BJ (cell line): ENCODE results near the gene ZNF292. TPM values are rescaled to one million over a fixed set of nuclear protein-coding genes. Genes with fewer than 3 reads are reported as not detected.
"Not testable (repeated sequence)": the region's sequence is repeated elsewhere in the genome, so short reads cannot be mapped to it uniquely, and the experiment has no call there.

Source experiments
- CTCF ChIA-PET: fragments of 350-600 bp; formaldehyde crosslinking; extraction: SDS; loops from one replicate; lab custom pipeline; 2021; ENCODE audit warnings: antibody characterized with exemption, inconsistent platforms; lab: Yijun Ruan, JAX
- POLR2A ChIA-PET: fragments of 300-600 bp; sonication (Branson Sonifier 250); formaldehyde crosslinking; extraction: SDS; loops from one replicate; lab custom pipeline; 2021; ENCODE audit warnings: antibody characterized with exemption; lab: Charles Lee
- DNase-seq: peaks from one replicate; pipeline ENCODE4 v3.0.0-alpha.2; 2011; ENCODE audit warnings: low read depth
- H3K27me3 ChIP-seq: 2 replicates; pipeline ENCODE4 v1.6.0; 2011; ENCODE audit warnings: low read length; ENCODE audit not compliant: control insufficient read depth, insufficient read depth
- H3K36me3 ChIP-seq: 2 replicates; pipeline ENCODE4 v1.5.1; 2011; ENCODE audit warnings: low read length; ENCODE audit not compliant: control insufficient read depth, insufficient read depth
- H3K4me3 ChIP-seq: 2 replicates; pipeline ENCODE4 v1.5.1; 2011; ENCODE audit warnings: low read depth, mild to moderate bottlenecking, control low read depth, low read length
- CTCF ChIP-seq: IDR thresholded peaks from 2 replicates; pipeline ENCODE4 v1.5.1; 2011; ENCODE audit warnings: low read depth, mild to moderate bottlenecking, control low read depth, inconsistent platforms, low read length, moderate library complexity; ENCODE audit not compliant: insufficient read depth
- polyA plus RNA-seq: library from polyadenylated mRNA; depleted of rRNA; stranded (reverse); fragments of >200 nt; gene quantifications from 2 replicates; pipeline ENCODE4 v1.2.3, GENCODE V29; 2011

The ZNF292 gene
- polyA plus RNA-seq, 1 experiment, result 4.1 TPM

- CTCF ChIA-PET, result interaction anchor here (0.9 to 1.1 kb wide), 2 partner anchors 11 to 148 kb away, joined by 3 read pairs; no protein-coding TSS in a partner anchor
- H3K36me3 ChIP-seq, result no peaks in the 10 kb centered on the region
- no peak overlapping the region for H3K4me3 ChIP-seq
- no peak for TF ChIP-seq CTCF
- no peak for DNase-seq
- POLR2A ChIA-PET, result no interaction called here
- H3K27me3 ChIP-seq, result peaks cover 2% of the 10 kb centered on the region; the same call in 1 of the 2 replicates
Observed at GRCh38 chr6:87287251-87287650, 131.9 kb downstream of the ZNF292 start.

GRCh38 chr6:87289571-87289970, 134.2 kb downstream of the ZNF292 start:
- CTCF ChIA-PET, result interaction anchor here (0.9 to 1.1 kb wide), 2 partner anchors 9 to 223 kb away, joined by 3 to 4 read pairs; no protein-coding TSS in a partner anchor
- H3K27me3 ChIP-seq, result peaks cover 2% of the 10 kb centered on the region; the same call in 1 of the 2 replicates
- DNase-seq, result no peak
- no peak for TF ChIP-seq CTCF
- H3K4me3 ChIP-seq, result no peak overlapping the region
- H3K36me3 ChIP-seq, result no peaks in the 10 kb centered on the region
- POLR2A ChIA-PET, result no interaction called here

- TF ChIP-seq CTCF, result no peak
- Histone ChIP-seq H3K27me3 (peaks cover 2% of the 10 kb centered on the region; the same call in 1 of the 2 replicates), H3K4me3 (no peak overlapping the region), H3K36me3 (no peaks in the 10 kb centered on the region)
- no peak for DNase-seq
- POLR2A ChIA-PET, result no interaction called here
- CTCF ChIA-PET, result interaction anchor here (1.4 kb wide), 1 partner anchor 9 kb away, joined by 4 read pairs; no protein-coding TSS in a partner anchor
Observed at GRCh38 chr6:87291883-87292282, 136.5 kb downstream of the ZNF292 start.

GRCh38 chr6:87293526-87293925, 138.2 kb downstream of the ZNF292 start:
- Histone ChIP-seq H3K27me3 (peaks cover 2% of the 10 kb centered on the region; the same call in 1 of the 2 replicates), H3K36me3 (no peaks in the 10 kb centered on the region), H3K4me3 (no peak overlapping the region)
- DNase-seq, result no peak
- TF ChIP-seq CTCF, result no peak
- ChIA-PET POLR2A (no interaction called here), CTCF (interaction anchor here (0.6 kb wide), 1 partner anchor 65 kb away, joined by 4 read pairs; no protein-coding TSS in a partner anchor)

- TF ChIP-seq CTCF, result no peak
- no peak overlapping the region for H3K4me3 ChIP-seq
- ChIA-PET CTCF (no interaction called here), POLR2A (no interaction called here)
- no peaks in the 10 kb centered on the region for H3K36me3 ChIP-seq
- DNase-seq, result no peak
- H3K27me3 ChIP-seq, result no peaks in the 10 kb centered on the region
Observed at GRCh38 chr6:87297119-87297518, 141.8 kb downstream of the ZNF292 start.

- H3K4me3 ChIP-seq, DNase-seq, H3K27me3 ChIP-seq, POLR2A ChIA-PET, H3K36me3 ChIP-seq: not testable (repeated sequence)
- CTCF ChIA-PET, result interaction anchor here (1.9 kb wide), 1 partner anchor 9 kb away, joined by 4 read pairs; no protein-coding TSS in a partner anchor
Observed at GRCh38 chr6:87301277-87301676, 145.9 kb downstream of the ZNF292 start.
